ENCODE measurements around the gene MEF2A. TPM values are rescaled to one million over a fixed set of nuclear protein-coding genes. Genes with fewer than 3 reads are reported as not detected.
A peak's percentile ranks its signal among the peaks of the same experiment; 100 is the strongest.

Gene MEF2A
- total RNA-seq, 2 experiments from 2014 or later: 24.5 to 27.0 TPM

- H3K4me1 Mint-ChIP-seq: peaks cover 2% of the 10 kb centered on the region
- ChIA-PET CTCF (interaction anchor here (1.1 to 1.8 kb wide), 2 partner anchors 17 to 39 kb away, joined by 3 read pairs; no protein-coding TSS in a partner anchor), POLR2A (no interaction called here)
- H3K4me3 Mint-ChIP-seq: no peak overlapping the region
- DNase-seq: no peak
- no peaks in the 10 kb centered on the region for H3K9me3 Mint-ChIP-seq
- H3K27ac Mint-ChIP-seq: no peak overlapping the region
- no peaks in the 10 kb centered on the region for H3K36me3 Mint-ChIP-seq (ENCODE audit: low read depth)
- peaks cover 1% of the 10 kb centered on the region for H3K27me3 Mint-ChIP-seq
Measured at GRCh38 chr15:99550077-99550476, 15.7 kb upstream of the MEF2A start.

DNA sequence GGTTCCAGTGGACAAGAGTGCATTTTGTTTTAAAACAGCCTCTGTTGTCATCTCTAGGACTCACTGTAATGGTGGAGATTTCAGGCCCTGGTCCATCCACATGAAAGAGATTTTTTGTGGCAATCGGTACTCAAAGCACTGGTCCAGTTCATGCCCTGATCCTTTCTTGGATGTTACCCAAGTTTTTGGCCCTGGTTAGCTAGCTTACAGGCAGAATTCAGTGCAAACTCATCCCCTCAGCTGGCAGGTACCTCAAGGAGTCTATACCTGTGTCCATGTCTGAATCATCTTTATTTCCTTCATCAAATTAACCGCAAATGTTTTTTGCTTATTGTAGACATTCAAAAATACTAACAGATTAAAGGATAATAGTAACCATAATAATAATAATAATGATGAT lies 13.7 kb upstream of the MEF2A start:
- POLR2A ChIA-PET: no interaction called here
- no peaks in the 10 kb centered on the region for H3K9me3 Mint-ChIP-seq
- CTCF ChIA-PET: interaction anchor here (1.1 to 1.3 kb wide), 2 partner anchors 11 kb away, joined by 3 read pairs; no protein-coding TSS in a partner anchor
- peaks cover 2% of the 10 kb centered on the region for H3K4me1 Mint-ChIP-seq
- no peak overlapping the region for H3K27ac Mint-ChIP-seq
- no peak overlapping the region for H3K4me3 Mint-ChIP-seq
- H3K36me3 Mint-ChIP-seq (ENCODE audit: low read depth): no peaks in the 10 kb centered on the region
- DNase-seq: no peak
- H3K27me3 Mint-ChIP-seq: peaks cover 1% of the 10 kb centered on the region

DNA sequence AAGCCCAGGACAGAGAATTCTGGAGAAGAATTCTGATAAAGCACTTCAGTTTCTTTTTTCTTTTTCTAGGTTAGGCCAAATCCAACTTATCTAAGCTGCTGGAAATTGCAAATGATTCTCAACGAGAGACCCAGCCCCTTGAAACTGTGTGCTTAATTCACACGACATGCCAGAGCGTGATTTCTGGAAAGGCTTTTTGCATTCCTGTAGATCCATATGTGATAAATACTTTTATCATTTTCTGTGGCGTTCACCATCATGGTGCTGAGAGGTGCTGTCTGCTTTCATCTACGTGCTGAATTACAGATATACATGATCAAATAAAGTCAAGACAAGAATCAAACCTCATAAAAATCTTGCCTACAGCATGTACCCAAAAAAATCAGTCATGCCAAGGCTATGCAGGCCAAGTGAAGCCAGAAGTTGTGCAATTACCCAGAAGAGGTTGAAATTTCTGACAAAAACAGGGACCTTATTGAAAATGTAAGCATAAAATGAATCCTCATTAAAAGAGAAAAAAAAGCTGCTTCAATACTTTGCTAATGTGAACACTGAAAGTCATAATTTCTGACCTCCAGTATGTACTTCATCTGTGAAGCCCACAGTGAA lies 10.8 kb upstream of the MEF2A start:
- Mint-ChIP-seq H3K4me1 (peaks cover 2% of the 10 kb centered on the region), H3K9me3 (no peaks in the 10 kb centered on the region), H3K27me3 (peaks cover 9% of the 10 kb centered on the region), H3K36me3 (ENCODE audit: low read depth) (no peaks in the 10 kb centered on the region), H3K4me3 (no peak overlapping the region), H3K27ac (no peak overlapping the region)
- POLR2A ChIA-PET: no interaction called here
- no peak for DNase-seq
- CTCF ChIA-PET: no interaction called here

DNA sequence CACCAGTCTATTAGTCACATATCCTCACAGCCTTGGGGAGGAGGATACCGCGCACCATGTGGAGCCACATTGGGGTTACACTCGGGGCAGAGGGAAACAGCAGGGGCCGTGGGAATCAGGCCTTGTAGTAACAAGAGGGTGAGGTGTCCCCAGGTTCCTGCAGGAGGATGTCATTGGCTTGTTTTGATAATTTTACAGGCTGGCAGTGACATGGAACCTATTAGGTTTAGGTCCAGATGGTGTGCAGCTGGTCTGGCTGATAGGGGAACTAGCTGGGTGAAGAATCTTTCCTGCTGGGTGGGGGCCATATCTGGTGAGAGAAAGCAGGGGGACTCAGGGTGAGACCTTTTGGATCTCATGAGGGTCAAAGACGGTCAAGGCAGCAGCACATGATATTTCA lies 9.8 kb upstream of the MEF2A start:
- CTCF ChIA-PET: interaction anchor here (2.1 kb wide), 1 partner anchor 11 kb away, joined by 8 read pairs; the partner anchor contains the start of gene MEF2A
- Mint-ChIP-seq H3K4me1 (no peaks in the 10 kb centered on the region), H3K27me3 (peaks cover 14% of the 10 kb centered on the region), H3K27ac (no peak overlapping the region), H3K36me3 (ENCODE audit: low read depth) (no peaks in the 10 kb centered on the region), H3K9me3 (no peaks in the 10 kb centered on the region), H3K4me3 (no peak overlapping the region)
- DNase-seq: no peak
- POLR2A ChIA-PET: no interaction called here

GRCh38 chr15:99556578-99556977 lies 9.2 kb upstream of the MEF2A start:
- H3K36me3 Mint-ChIP-seq (ENCODE audit: low read depth): no peaks in the 10 kb centered on the region
- ChIA-PET CTCF (interaction anchor here (0.6 to 2.1 kb wide), 2 partner anchors 10 to 117 kb away, joined by 4 to 8 read pairs; partner anchors contain the start of gene MEF2A), POLR2A (no interaction called here)
- H3K27me3 Mint-ChIP-seq: peaks cover 17% of the 10 kb centered on the region
- no peak for DNase-seq
- no peak overlapping the region for H3K27ac Mint-ChIP-seq
- no peak overlapping the region for H3K4me3 Mint-ChIP-seq
- H3K4me1 Mint-ChIP-seq: no peaks in the 10 kb centered on the region
- H3K9me3 Mint-ChIP-seq: no peaks in the 10 kb centered on the region

- Mint-ChIP-seq H3K4me3 (no peak overlapping the region), H3K36me3 (ENCODE audit: low read depth) (no peaks in the 10 kb centered on the region), H3K27me3 (peaks cover 17% of the 10 kb centered on the region), H3K4me1 (peaks cover 4% of the 10 kb centered on the region), H3K27ac (no peak overlapping the region), H3K9me3 (no peaks in the 10 kb centered on the region)
- ChIA-PET CTCF (interaction anchor here (1.3 kb wide), 1 partner anchor 146 kb away, joined by 4 read pairs; no protein-coding TSS in a partner anchor), POLR2A (no interaction called here)
- DNase-seq: no peak
Measured at GRCh38 chr15:99558084-99558483, 7.7 kb upstream of the MEF2A start.

- Mint-ChIP-seq H3K36me3 (ENCODE audit: low read depth) (no peaks in the 10 kb centered on the region), H3K27me3 (peaks cover 17% of the 10 kb centered on the region), H3K9me3 (no peaks in the 10 kb centered on the region), H3K27ac (no peak overlapping the region), H3K4me1 (peaks cover 4% of the 10 kb centered on the region), H3K4me3 (no peak overlapping the region)
- POLR2A ChIA-PET: no interaction called here
- no peak for DNase-seq
- CTCF ChIA-PET: interaction anchor here (1.3 kb wide), 1 partner anchor 146 kb away, joined by 4 read pairs; no protein-coding TSS in a partner anchor
Measured at GRCh38 chr15:99558571-99558970, 7.2 kb upstream of the MEF2A start.

- POLR2A ChIA-PET: no interaction called here
- no peak overlapping the region for H3K4me3 Mint-ChIP-seq
- no peaks in the 10 kb centered on the region for H3K9me3 Mint-ChIP-seq
- H3K36me3 Mint-ChIP-seq (ENCODE audit: low read depth): peaks cover 5% of the 10 kb centered on the region
- CTCF ChIA-PET: interaction anchor here (1.8 kb wide), 1 partner anchor 14 kb away, joined by 5 read pairs; no protein-coding TSS in a partner anchor
- H3K4me1 Mint-ChIP-seq: peaks cover 18% of the 10 kb centered on the region
- DNase-seq: no peak
- no peak overlapping the region for H3K27ac Mint-ChIP-seq
- H3K27me3 Mint-ChIP-seq: peaks cover 25% of the 10 kb centered on the region
Measured at GRCh38 chr15:99561476-99562230, 4.1 kb upstream of the MEF2A start.

DNA sequence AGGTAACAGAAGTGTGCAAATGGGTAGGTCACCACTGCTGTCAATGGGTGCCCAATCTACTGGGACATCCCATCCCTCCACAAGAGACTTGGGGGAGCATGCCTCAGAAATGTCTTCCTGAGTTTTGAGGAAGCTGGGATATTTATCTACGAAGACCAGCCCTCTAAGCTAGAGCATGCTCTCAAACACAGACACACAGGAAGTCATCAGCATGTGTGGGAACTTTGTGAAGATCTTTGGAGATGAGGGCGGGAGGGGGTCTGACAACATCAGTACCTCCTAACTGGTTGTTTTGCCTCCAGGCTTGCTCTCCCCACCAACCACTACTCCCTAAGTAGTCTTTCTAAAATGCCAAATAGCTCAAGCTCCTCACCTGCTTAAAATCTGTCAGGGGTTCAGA lies 3.5 kb upstream of the MEF2A start:
- Mint-ChIP-seq H3K36me3 (ENCODE audit: low read depth) (peaks cover 5% of the 10 kb centered on the region), H3K4me1 (peaks cover 22% of the 10 kb centered on the region), H3K27ac (no peak overlapping the region), H3K27me3 (peaks cover 25% of the 10 kb centered on the region), H3K9me3 (no peaks in the 10 kb centered on the region), H3K4me3 (no peak overlapping the region)
- CTCF ChIA-PET: interaction anchor here (0.6 to 1.8 kb wide), 5 partner anchors 11 to 141 kb away, joined by 3 to 5 read pairs (median 3); no protein-coding TSS in a partner anchor
- POLR2A ChIA-PET: no interaction called here
- no peak for DNase-seq

DNA sequence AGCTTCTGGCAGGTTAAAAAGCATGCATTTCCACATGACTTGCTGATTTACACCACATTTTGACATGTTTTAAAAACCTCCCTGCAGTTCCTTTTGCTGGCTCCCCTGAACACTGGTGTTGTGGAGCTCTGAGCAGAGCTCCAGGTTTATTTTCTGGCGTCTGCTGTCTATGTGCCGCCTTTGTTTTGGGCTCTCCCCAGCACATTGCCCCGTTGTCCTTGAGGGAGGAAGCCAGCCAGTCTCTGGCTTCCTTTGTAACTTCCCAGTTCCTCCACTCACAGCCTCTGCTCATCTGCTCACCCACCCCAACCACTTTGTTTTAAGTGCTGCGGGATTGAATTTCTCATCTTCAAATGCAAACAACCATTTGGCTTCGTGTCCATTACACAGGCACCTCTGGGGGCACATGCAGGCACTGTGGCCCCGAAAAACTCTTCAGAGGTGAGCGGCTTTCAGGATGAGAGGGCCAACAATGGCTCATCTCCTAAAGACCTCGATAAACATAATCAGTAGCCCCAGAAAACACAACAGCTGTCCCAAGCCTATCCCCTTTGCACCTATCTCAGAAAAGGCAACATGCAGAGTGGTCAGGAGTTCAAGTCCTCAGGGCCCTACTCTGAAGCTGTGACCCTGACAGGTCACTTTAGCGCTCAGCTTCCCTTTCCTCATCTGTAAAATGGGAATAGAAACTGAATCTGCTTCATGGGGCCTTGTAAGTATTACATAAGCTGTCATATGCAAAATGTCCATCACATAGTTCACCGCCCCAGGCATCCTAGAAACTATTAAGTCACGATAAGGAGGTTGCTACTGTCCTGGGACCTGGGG lies 1.3 kb upstream of the MEF2A start:
- Mint-ChIP-seq H3K36me3 (ENCODE audit: low read depth) (peaks cover 5% of the 10 kb centered on the region), H3K4me3 (peak overlapping the region; percentile 65), H3K4me1 (peaks cover 35% of the 10 kb centered on the region), H3K9me3 (no peaks in the 10 kb centered on the region), H3K27me3 (peaks cover 20% of the 10 kb centered on the region), H3K27ac (peak overlapping the region; percentile 79)
- ChIA-PET POLR2A (no interaction called here), CTCF (no interaction called here)
- no peak for DNase-seq

GRCh38 chr15:99565049-99565298 lies 810 bp upstream of the MEF2A start:
- ChIA-PET CTCF (no interaction called here), POLR2A (no interaction called here)
- Mint-ChIP-seq H3K27me3 (peaks cover 17% of the 10 kb centered on the region), H3K4me3 (peak overlapping the region; percentile 65), H3K9me3 (no peaks in the 10 kb centered on the region), H3K4me1 (peaks cover 35% of the 10 kb centered on the region), H3K36me3 (ENCODE audit: low read depth) (peaks cover 5% of the 10 kb centered on the region), H3K27ac (peak overlapping the region; percentile 79)
- DNase-seq: no peak

GRCh38 chr15:99566157-99566897 lies 543 bp downstream of the MEF2A start:
- peaks cover 9% of the 10 kb centered on the region for H3K27me3 Mint-ChIP-seq

More at GRCh38 chr15:99566157-99566897, 543 bp downstream of the MEF2A start:
- POLR2A ChIA-PET: interaction anchor here (0.6 to 0.8 kb wide), 2 partner anchors 80 to 157 kb away, joined by 3 read pairs; no protein-coding TSS in a partner anchor
- peak overlapping the region; percentile 97 for H3K27ac Mint-ChIP-seq
- H3K4me3 Mint-ChIP-seq: peak overlapping the region; percentile 96
- CTCF ChIA-PET: interaction anchor here (0.5 to 2.3 kb wide), 6 partner anchors 10 to 294 kb away, joined by 3 to 8 read pairs (median 4); no protein-coding TSS in a partner anchor
- peaks cover 38% of the 10 kb centered on the region for H3K4me1 Mint-ChIP-seq
- peaks cover 5% of the 10 kb centered on the region for H3K36me3 Mint-ChIP-seq (ENCODE audit: low read depth)
- H3K9me3 Mint-ChIP-seq: no peaks in the 10 kb centered on the region
- peak; percentile 25 for DNase-seq
